PFSK-1 (cell line): ENCODE measurements around the gene PODN.

Experiments
- POLR2AphosphoS5 ChIP-seq: IDR thresholded peaks from 2 replicates; pipeline ENCODE4 v1.6.1; 2012; ENCODE audit warnings: low read depth, mild to moderate bottlenecking, control low read depth, low read length, moderate library complexity
- TAF1 ChIP-seq: IDR thresholded peaks from 2 replicates; pipeline ENCODE4 v1.6.1; 2012; ENCODE audit warnings: low read length, control low read depth, borderline replicate concordance; ENCODE audit not compliant: insufficient read depth
- TF ChIP-seq, protein P1 (sequence below), 2 experiments: IDR thresholded peaks; 2 replicates each; pipeline versions ENCODE4 v1.6.1 to v1.8.0; 2011 to 2012; ENCODE audit warnings: low read depth in 2 of 2, low read length in 2 of 2, control low read depth in 1 of 2, inconsistent platforms in 1 of 2, mild to moderate bottlenecking in 1 of 2, moderate library complexity in 1 of 2; ENCODE audit not compliant: insufficient read depth in 1 of 2

DNA sequence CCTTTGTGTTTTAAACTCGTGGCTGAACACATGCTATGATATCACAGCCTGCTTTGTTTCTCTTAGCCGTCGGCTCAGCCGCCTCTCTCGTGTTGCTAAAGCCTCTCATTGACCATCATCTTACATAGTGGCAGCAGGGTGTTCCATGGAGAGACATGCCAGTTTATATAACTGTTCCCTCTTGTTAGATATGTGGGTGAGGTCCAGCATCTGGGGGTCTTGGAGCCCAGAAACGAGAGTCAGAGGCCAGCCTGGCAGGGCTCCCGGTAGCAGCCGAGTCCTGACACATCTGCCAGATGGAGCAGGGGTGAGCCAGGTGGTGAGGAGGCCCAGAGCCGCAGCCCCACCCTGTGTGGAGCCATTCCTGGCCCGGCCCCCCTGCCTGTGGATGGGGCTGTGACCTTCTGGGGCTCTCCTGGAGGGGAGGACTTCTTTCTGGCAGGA lies 11.9 kb downstream of the PODN start:
- TF ChIP-seq POLR2AphosphoS5 = no peak
- TF ChIP-seq TAF1 = no peak
- TF ChIP-seq, protein P1, sequence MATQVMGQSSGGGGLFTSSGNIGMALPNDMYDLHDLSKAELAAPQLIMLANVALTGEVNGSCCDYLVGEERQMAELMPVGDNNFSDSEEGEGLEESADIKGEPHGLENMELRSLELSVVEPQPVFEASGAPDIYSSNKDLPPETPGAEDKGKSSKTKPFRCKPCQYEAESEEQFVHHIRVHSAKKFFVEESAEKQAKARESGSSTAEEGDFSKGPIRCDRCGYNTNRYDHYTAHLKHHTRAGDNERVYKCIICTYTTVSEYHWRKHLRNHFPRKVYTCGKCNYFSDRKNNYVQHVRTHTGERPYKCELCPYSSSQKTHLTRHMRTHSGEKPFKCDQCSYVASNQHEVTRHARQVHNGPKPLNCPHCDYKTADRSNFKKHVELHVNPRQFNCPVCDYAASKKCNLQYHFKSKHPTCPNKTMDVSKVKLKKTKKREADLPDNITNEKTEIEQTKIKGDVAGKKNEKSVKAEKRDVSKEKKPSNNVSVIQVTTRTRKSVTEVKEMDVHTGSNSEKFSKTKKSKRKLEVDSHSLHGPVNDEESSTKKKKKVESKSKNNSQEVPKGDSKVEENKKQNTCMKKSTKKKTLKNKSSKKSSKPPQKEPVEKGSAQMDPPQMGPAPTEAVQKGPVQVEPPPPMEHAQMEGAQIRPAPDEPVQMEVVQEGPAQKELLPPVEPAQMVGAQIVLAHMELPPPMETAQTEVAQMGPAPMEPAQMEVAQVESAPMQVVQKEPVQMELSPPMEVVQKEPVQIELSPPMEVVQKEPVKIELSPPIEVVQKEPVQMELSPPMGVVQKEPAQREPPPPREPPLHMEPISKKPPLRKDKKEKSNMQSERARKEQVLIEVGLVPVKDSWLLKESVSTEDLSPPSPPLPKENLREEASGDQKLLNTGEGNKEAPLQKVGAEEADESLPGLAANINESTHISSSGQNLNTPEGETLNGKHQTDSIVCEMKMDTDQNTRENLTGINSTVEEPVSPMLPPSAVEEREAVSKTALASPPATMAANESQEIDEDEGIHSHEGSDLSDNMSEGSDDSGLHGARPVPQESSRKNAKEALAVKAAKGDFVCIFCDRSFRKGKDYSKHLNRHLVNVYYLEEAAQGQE (IDR thresholded peaks at IDR 0.05; ENCODE audit: insufficient read depth in 1 of 2, low read depth in 2 of 2, low read length in 2 of 2) = no peak
